A673 (cell line): ENCODE results near the gene OGDHL.

Experiments
- EZH2 ChIP-seq: fragments of 200-600 bp; sonication (generic); IDR thresholded peaks from 2 replicates; pipeline ENCODE4 v1.6.1; 2017; ENCODE audit warnings: borderline replicate concordance, low read depth, mild to moderate bottlenecking, mixed read lengths, antibody characterized with exemption, low read length; ENCODE audit not compliant: poor library complexity, severe bottlenecking
- TF ChIP-seq, protein P1 (sequence below): fragments of 300-800, 200-600 bp; sonication (generic); conservative IDR thresholded peaks from 2 replicates; pipeline ENCODE4 v1.5.1; 2017; ENCODE audit warnings: low read depth, mild to moderate bottlenecking, antibody characterized with exemption, low read length, moderate library complexity, mixed read lengths

DNA sequence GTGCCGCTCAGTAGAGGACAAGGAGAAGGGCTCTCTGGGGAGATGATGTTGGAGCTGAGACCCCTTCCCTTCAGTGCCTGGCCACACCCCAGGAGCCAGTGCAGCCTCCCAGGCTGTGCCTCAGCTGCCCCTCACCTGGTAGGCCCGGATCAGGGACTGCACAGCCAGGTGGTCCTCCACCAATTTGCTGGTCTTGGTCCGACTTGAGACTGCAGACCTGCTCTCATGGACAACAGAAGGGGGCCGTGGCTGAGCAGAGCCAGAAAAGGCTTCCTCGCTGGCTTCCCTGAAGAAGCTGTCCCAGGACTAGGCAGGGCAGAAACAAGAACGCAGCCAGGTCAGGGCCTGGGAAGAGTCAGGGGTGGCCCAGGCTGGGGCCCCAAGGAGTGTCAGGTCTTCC lies 5.5 kb downstream of the OGDHL start:
- TF ChIP-seq, protein P1, sequence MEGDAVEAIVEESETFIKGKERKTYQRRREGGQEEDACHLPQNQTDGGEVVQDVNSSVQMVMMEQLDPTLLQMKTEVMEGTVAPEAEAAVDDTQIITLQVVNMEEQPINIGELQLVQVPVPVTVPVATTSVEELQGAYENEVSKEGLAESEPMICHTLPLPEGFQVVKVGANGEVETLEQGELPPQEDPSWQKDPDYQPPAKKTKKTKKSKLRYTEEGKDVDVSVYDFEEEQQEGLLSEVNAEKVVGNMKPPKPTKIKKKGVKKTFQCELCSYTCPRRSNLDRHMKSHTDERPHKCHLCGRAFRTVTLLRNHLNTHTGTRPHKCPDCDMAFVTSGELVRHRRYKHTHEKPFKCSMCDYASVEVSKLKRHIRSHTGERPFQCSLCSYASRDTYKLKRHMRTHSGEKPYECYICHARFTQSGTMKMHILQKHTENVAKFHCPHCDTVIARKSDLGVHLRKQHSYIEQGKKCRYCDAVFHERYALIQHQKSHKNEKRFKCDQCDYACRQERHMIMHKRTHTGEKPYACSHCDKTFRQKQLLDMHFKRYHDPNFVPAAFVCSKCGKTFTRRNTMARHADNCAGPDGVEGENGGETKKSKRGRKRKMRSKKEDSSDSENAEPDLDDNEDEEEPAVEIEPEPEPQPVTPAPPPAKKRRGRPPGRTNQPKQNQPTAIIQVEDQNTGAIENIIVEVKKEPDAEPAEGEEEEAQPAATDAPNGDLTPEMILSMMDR: no peak
- no peak for TF ChIP-seq EZH2
